GF-D8 (cell line): Measurements from ENCODE around the gene DCP1A.
"Not testable (repeated sequence)": the region's sequence is repeated elsewhere in the genome, so short reads cannot be mapped to it uniquely, and the experiment has no call there.

Experiments
- DNase-seq: peaks from one replicate; lab custom pipeline; 2025; lab: John Stamatoyannopoulos, UW

The DCP1A gene

GRCh38 chr3:53328746-53329145 is 18.6 kb downstream of the DCP1A start:
- peak; percentile 56 for DNase-seq

GRCh38 chr3:53327986-53328385 is 19.4 kb downstream of the DCP1A start:
- DNase-seq: peak; percentile 65

DNA sequence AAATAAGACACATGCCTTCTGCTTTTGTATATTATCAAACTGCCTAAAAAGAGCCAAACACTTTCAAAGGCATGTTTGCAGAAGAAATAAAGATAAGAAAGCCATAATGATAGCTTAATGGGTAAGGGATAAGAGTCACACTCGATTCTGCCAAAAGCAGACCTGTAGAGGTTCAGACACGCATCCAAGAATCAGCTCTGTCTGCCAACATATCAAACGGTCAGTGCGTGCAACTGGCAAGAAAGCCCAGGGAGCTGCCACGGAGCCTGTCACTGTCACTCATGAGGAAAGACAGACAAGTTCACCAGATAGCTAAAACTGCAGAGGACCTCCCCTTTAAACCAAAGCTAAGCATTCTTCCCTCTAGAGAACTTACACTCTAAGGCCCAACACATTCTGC is 23.2 kb downstream of the DCP1A start:
- DNase-seq: no peak

- DNase-seq: peak; percentile 25
Measured at GRCh38 chr3:53320697-53321096, 26.6 kb downstream of the DCP1A start.

DNA sequence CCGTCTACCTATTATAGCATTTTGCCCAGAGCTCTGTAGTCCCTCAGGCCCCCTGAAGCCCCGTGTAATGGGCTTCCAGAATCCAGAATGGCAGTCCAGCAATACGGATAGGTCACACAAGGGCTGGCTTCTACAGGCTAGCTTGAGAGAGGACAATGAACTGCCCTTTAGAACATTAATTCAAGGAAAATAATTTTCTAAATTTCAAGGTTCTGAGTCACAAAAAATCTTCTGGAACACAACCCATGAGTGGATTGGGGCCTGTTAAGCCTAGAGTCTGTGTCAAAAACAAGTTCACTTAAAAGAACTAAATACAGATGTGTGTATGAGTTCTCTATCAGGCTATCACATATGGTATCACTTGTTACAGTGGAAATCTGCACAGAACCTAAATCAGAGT is 28.8 kb downstream of the DCP1A start:
- DNase-seq: no peak

GRCh38 chr3:53312832-53313231 is 34.5 kb downstream of the DCP1A start:
- DNase-seq: no peak

GRCh38 chr3:53311882-53312281 is 35.5 kb downstream of the DCP1A start:
- no peak for DNase-seq

- DNase-seq: no peak
Measured at GRCh38 chr3:53303957-53304356, 43.4 kb downstream of the DCP1A start.

DNA sequence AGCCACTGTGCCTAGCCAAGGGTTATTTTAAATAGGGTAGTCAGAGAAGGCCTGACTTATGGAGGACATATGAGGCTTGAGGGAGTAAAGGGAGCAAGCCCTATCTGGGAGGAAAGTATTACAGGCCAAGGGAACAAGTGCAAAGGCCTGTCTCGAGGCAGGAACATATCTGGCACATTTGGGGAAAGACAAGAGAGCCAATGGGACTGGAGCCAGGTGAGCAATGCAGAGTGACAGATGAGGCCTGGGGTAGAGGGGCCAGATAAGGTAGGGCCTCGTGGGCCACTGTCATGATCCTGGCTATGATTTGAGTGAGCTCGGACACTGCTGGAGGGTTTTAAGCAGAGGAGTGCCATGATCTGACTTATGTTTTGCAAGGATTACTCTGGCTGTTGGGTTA is 43.8 kb downstream of the DCP1A start:
- DNase-seq: no peak

- no peak for DNase-seq
Measured at GRCh38 chr3:53300826-53301225, 46.5 kb downstream of the DCP1A start.

GRCh38 chr3:53299611-53300023 is 47.7 kb downstream of the DCP1A start:
- peak; percentile 16 for DNase-seq

DNA sequence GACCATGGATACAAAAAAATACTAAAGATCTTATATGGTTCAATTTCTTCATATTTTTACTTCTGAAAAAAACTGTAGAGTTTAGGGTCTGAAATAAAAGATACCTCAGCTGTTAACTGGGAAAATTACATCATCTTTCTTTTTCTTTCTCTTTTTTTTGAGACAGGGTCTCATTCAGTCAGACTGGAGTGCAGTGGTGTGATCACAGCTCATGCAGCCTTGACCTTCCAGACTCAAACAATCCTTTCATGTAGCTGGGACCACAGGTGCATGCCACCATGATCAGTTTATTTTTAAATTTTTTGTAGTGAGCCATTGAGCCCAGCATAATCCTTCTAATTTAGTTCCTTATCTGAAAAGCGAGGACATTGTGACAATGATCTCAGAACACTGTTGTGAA is 51.9 kb downstream of the DCP1A start:
- DNase-seq: no peak

DNA sequence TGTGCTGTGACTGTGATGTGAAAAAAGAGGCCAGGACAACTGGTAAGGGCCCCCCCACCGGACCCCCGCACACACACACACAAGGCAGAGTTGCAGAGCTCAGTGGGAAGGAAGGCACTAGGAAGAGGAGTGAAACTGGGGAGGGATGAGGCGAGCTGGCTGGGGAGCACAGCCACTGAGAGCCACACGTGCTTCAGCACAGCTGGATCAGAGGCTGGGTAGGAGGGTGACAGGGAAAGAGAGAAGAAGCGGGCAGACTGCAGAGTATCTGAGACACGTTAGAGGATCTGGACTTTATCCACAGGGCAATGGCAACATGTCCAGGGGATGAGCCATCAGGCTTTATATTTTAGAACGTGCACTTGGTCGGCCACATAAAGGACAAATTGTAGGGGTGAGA is 53.5 kb downstream of the DCP1A start:
- no peak for DNase-seq

DNA sequence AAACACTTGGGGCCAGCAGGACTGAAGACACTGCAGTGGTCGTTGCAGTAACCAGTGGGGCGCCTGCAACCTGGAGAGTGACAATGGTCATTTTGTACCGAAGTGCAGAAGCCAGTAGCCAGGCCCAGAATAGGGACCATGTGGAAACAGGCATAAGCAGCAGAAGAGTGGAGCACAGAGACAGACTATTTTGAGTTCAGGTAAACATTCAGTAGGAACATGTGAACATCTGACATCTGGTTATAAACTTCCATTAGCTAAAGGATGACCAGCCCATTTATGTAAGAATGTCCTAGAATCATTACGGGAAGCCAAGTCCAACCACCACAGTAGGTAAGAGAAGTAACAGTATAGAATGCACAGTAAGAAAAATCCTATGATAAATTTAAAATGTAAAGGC is 59.1 kb downstream of the DCP1A start:
- no peak for DNase-seq

GRCh38 chr3:53287131-53287629 is 60.2 kb downstream of the DCP1A start:
- no peak for DNase-seq

GRCh38 chr3:53286727-53287126 is 60.6 kb downstream of the DCP1A start:
- no peak for DNase-seq

- DNase-seq: no peak
Measured at GRCh38 chr3:53282581-53282980, 64.8 kb downstream of the DCP1A start.

DNA sequence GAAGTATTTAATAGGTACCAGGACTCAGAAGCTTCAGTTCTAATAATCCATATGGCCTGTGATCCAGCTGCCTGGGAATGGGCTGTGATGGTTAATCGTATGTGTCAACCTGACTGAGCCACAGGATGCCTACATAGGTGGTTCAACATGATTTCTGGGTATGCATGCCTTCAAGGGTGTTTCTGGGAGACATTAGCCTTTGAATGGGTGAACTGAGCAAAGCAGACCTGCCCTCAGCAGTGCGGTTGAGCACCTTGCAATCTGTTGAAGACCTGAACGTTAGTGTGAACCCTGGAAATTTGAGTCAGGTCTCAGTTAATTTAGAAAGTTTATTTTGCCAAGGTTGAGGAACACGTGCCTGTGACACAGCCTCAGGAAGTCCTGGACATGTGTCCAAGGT is 68.7 kb downstream of the DCP1A start:
- DNase-seq: no peak

- DNase-seq: no peak
Measured at GRCh38 chr3:53274938-53275605, 72.3 kb downstream of the DCP1A start.

- DNase-seq: no peak
Measured at GRCh38 chr3:53273146-53273670, 74.1 kb downstream of the DCP1A start.

DNA sequence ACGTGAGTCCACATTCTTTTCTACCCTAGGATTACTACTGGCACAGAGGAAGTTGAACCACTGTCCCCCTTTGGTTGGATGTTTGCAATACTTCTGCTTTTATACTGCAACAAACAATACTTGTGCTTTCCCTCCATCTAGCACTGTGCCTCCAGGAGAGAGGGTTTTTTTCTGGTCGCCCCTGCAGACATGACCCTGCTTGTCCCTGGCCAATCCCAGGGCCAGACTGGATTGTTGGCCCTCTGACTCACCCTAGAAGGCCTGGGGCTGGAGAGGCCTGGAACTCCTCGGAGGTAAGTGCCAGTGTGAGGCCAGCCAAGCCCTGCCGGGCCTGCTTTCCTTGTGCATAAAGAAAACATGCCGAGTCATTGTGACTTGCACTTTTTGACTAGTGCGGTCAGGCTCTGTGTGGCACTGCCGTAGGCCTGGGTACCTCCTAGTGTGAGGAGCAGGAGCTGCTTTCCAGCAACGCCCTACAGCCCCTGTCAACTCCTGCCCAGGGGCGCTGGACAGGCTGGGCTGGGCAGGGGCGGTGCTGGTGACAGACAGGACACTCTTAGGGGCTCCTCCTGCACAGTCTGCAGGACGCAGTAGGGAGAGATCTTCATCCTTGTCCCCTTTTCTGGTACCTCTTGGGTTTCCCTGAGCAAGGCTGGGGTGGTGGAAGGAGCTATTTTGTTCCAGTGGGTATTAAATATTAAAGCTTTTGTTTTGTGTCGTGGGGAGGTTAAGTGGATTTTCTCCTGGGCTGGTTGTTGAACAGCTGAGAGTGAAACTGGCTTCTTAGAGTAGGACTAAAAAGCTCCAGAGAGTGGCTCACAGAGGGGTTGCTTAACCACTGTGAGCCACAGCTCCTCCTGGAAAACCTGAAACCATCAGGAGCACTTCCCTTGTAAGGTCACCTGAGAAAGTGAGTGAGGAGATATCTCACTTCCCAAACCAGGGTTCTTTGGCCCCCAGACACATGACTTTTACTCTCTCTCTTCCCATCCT is 77.2 kb downstream of the DCP1A start:
- peak; percentile 94 for DNase-seq

DNA sequence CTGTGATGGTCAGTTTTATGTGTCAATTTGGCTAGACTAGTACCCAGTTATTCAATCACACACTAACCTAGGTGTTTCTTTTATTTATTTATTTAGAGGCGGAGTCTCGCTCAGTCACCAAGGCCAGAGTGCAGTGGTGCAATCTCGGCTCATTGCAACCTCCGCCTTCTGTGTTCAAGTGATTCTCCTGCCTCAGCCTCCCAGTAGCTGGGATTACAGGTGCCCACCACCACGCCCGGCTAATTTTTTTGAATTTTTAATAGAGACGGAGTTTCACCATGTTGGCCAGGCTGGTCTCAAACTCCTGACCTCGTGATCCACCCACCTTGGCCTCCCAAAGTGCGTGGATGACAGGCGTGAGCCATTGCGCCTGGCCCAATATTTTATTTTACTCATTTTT is 78.2 kb downstream of the DCP1A start:
- DNase-seq: not testable (repeated sequence)

GRCh38 chr3:53267766-53268165 is 79.6 kb downstream of the DCP1A start:
- DNase-seq: no peak
